GM19193 (cell line): ENCODE results near the gene MACROD1.

Source experiments
- POLR2A ChIP-seq: IDR thresholded peaks from 4 replicates; pipeline ENCODE4 v1.6.1; 2011; ENCODE audit not compliant: insufficient read depth, insufficient read length; ENCODE audit errors: extremely low read depth

MACROD1 gene

GRCh38 chr11:64036087-64037026, 129.6 kb downstream of the MACROD1 start:
- TF ChIP-seq POLR2A: no peak

- no peak for TF ChIP-seq POLR2A
Measured at GRCh38 chr11:64035576-64035975, 130.3 kb downstream of the MACROD1 start, which contains the start of gene FLRT1. FLRT1 (plus strand) TSS chr11:64035931; CDS start chr11:64116268, 80,337 bp downstream.

GRCh38 chr11:64035081-64035524, 130.8 kb downstream of the MACROD1 start:
- no peak for TF ChIP-seq POLR2A

- no peak for TF ChIP-seq POLR2A
Measured at GRCh38 chr11:64034411-64034811, 131.5 kb downstream of the MACROD1 start.

- TF ChIP-seq POLR2A: no peak
Measured at GRCh38 chr11:64032050-64032449, 133.9 kb downstream of the MACROD1 start.

- TF ChIP-seq POLR2A: no peak
Measured at GRCh38 chr11:64031001-64031400, 134.9 kb downstream of the MACROD1 start.

- TF ChIP-seq POLR2A: no peak
Measured at GRCh38 chr11:64029773-64030172, 136.1 kb downstream of the MACROD1 start.

GRCh38 chr11:64028398-64029115, 137.4 kb downstream of the MACROD1 start:
- TF ChIP-seq POLR2A: no peak

GRCh38 chr11:64027651-64028397, 138.1 kb downstream of the MACROD1 start:
- TF ChIP-seq POLR2A: no peak

GRCh38 chr11:64026575-64027205, 139.2 kb downstream of the MACROD1 start:
- no peak for TF ChIP-seq POLR2A

- no peak for TF ChIP-seq POLR2A
Measured at GRCh38 chr11:64025205-64025604, 140.7 kb downstream of the MACROD1 start.

GRCh38 chr11:64023712-64024710, 141.9 kb downstream of the MACROD1 start:
- TF ChIP-seq POLR2A: no peak

GRCh38 chr11:64022125-64022784, 143.7 kb downstream of the MACROD1 start:
- TF ChIP-seq POLR2A: no peak

GRCh38 chr11:64021757-64022093, 144.2 kb downstream of the MACROD1 start:
- TF ChIP-seq POLR2A: no peak
